H1 (cell line): ENCODE measurements around the gene CAPN10. TPM values are rescaled to one million over a fixed set of nuclear protein-coding genes. Genes with fewer than 3 reads are reported as not detected.

Source experiments
- BCL11A ChIP-seq, 2 experiments: IDR thresholded peaks; one replicate each; pipeline ENCODE4 v1.6.1; 2011; ENCODE audit warnings: low read depth in 2 of 2, low read length in 2 of 2, mild to moderate bottlenecking in 2 of 2
- CTBP2 ChIP-seq: IDR thresholded peaks from 2 replicates; pipeline ENCODE4 v1.7.0; 2011; ENCODE audit warnings: borderline replicate concordance, mild to moderate bottlenecking, moderate library complexity, mixed read lengths, low read length; ENCODE audit not compliant: insufficient read depth, insufficient read length
- EP300 ChIP-seq, 2 experiments: IDR thresholded peaks; 1 replicate in 1 of 2; 2 replicates in 1 of 2; pipeline ENCODE4 v1.6.1; 2011 to 2012; ENCODE audit warnings: low read depth in 2 of 2, low read length in 2 of 2, mild to moderate bottlenecking in 2 of 2, borderline replicate concordance in 1 of 2, inconsistent platforms in 1 of 2, moderate library complexity in 1 of 2
- HDAC2 ChIP-seq, 2 experiments: fragments of 300-600 bp in 1 of 2; sonication (generic) in 1 of 2; IDR thresholded peaks; 2 replicates each; pipeline ENCODE4 v1.6.1; 2011 to 2012; ENCODE audit warnings: low read depth in 2 of 2, low read length in 2 of 2, mild to moderate bottlenecking in 2 of 2, moderate library complexity in 2 of 2, borderline replicate concordance in 1 of 2, inconsistent platforms in 1 of 2
- RAD21 ChIP-seq, 2 experiments: IDR thresholded peaks in 1 of 2; conservative IDR thresholded peaks in 1 of 2; 2 replicates each; pipeline ENCODE4 v1.6.1; 2011; ENCODE audit warnings: low read depth in 2 of 2, low read length in 2 of 2, improper control_type of control experiment in 1 of 2, inconsistent platforms in 1 of 2, mild to moderate bottlenecking in 1 of 2, moderate library complexity in 1 of 2
- SIX5 ChIP-seq: IDR thresholded peaks from 2 replicates; pipeline ENCODE4 v1.6.1; 2011; ENCODE audit warnings: mild to moderate bottlenecking, low read depth, low read length
- SP4 ChIP-seq: IDR thresholded peaks from 2 replicates; pipeline ENCODE4 v1.6.1; 2012; ENCODE audit warnings: low read length, inconsistent platforms
- TAF7 ChIP-seq: optimal IDR thresholded peaks from 2 replicates; pipeline ENCODE3; 2011; ENCODE audit warnings: low read depth, mild to moderate bottlenecking, inconsistent platforms, low read length, moderate library complexity, borderline replicate concordance
- USF2 ChIP-seq: IDR thresholded peaks from 2 replicates; pipeline ENCODE4 v1.6.1; 2011; ENCODE audit warnings: low read length, improper control_type of control experiment
- polyA plus RNA-seq, 7 experiments: library from polyadenylated mRNA; depleted of rRNA in 3 of 7; stranded (reverse) in 5 of 7; unstranded in 2 of 7; fragments of >200 nt in 5 of 7; fragments of 200-250 nt in 2 of 7; gene quantifications; 1 replicate in 5 of 7; 2 replicates in 1 of 7; 4 replicates in 1 of 7; pipeline versions ENCODE4 v1.2.1 to v1.2.3, GENCODE V29; 2011 to 2013; ENCODE audit warnings: missing spikeins in 2 of 7, mixed read lengths in 2 of 7
- total RNA-seq: library from RNA; stranded (reverse); fragmentation: NEBNext Ultra II Directional; extraction: Animal tissue kit (Norgen Biotek cat#: 25700); gene quantifications from 2 replicates; pipeline ENCODE4 v1.2.1, GENCODE V29; 2021
- TF ChIP-seq, protein P1 (sequence below): fragments of 300-600 bp; sonication (generic); IDR thresholded peaks from 2 replicates; pipeline ENCODE4 v1.7.1; 2012; ENCODE audit warnings: low read length, moderate library complexity, mild to moderate bottlenecking, inconsistent platforms; ENCODE audit not compliant: insufficient replicate concordance

The CAPN10 gene
- total and polyA plus RNA-seq, 2 of the 8 experiments (the other 6 are each of a cell fraction or from before 2014, with no cell fraction given) = 30.7 to 39.8 TPM

- TF ChIP-seq, protein P1, sequence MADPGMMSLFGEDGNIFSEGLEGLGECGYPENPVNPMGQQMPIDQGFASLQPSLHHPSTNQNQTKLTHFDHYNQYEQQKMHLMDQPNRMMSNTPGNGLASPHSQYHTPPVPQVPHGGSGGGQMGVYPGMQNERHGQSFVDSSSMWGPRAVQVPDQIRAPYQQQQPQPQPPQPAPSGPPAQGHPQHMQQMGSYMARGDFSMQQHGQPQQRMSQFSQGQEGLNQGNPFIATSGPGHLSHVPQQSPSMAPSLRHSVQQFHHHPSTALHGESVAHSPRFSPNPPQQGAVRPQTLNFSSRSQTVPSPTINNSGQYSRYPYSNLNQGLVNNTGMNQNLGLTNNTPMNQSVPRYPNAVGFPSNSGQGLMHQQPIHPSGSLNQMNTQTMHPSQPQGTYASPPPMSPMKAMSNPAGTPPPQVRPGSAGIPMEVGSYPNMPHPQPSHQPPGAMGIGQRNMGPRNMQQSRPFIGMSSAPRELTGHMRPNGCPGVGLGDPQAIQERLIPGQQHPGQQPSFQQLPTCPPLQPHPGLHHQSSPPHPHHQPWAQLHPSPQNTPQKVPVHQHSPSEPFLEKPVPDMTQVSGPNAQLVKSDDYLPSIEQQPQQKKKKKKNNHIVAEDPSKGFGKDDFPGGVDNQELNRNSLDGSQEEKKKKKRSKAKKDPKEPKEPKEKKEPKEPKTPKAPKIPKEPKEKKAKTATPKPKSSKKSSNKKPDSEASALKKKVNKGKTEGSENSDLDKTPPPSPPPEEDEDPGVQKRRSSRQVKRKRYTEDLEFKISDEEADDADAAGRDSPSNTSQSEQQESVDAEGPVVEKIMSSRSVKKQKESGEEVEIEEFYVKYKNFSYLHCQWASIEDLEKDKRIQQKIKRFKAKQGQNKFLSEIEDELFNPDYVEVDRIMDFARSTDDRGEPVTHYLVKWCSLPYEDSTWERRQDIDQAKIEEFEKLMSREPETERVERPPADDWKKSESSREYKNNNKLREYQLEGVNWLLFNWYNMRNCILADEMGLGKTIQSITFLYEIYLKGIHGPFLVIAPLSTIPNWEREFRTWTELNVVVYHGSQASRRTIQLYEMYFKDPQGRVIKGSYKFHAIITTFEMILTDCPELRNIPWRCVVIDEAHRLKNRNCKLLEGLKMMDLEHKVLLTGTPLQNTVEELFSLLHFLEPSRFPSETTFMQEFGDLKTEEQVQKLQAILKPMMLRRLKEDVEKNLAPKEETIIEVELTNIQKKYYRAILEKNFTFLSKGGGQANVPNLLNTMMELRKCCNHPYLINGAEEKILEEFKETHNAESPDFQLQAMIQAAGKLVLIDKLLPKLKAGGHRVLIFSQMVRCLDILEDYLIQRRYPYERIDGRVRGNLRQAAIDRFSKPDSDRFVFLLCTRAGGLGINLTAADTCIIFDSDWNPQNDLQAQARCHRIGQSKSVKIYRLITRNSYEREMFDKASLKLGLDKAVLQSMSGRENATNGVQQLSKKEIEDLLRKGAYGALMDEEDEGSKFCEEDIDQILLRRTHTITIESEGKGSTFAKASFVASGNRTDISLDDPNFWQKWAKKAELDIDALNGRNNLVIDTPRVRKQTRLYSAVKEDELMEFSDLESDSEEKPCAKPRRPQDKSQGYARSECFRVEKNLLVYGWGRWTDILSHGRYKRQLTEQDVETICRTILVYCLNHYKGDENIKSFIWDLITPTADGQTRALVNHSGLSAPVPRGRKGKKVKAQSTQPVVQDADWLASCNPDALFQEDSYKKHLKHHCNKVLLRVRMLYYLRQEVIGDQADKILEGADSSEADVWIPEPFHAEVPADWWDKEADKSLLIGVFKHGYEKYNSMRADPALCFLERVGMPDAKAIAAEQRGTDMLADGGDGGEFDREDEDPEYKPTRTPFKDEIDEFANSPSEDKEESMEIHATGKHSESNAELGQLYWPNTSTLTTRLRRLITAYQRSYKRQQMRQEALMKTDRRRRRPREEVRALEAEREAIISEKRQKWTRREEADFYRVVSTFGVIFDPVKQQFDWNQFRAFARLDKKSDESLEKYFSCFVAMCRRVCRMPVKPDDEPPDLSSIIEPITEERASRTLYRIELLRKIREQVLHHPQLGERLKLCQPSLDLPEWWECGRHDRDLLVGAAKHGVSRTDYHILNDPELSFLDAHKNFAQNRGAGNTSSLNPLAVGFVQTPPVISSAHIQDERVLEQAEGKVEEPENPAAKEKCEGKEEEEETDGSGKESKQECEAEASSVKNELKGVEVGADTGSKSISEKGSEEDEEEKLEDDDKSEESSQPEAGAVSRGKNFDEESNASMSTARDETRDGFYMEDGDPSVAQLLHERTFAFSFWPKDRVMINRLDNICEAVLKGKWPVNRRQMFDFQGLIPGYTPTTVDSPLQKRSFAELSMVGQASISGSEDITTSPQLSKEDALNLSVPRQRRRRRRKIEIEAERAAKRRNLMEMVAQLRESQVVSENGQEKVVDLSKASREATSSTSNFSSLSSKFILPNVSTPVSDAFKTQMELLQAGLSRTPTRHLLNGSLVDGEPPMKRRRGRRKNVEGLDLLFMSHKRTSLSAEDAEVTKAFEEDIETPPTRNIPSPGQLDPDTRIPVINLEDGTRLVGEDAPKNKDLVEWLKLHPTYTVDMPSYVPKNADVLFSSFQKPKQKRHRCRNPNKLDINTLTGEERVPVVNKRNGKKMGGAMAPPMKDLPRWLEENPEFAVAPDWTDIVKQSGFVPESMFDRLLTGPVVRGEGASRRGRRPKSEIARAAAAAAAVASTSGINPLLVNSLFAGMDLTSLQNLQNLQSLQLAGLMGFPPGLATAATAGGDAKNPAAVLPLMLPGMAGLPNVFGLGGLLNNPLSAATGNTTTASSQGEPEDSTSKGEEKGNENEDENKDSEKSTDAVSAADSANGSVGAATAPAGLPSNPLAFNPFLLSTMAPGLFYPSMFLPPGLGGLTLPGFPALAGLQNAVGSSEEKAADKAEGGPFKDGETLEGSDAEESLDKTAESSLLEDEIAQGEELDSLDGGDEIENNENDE = no peak
- TF ChIP-seq SP4 (no peak), HDAC2 (IDR thresholded peaks at IDR 0.05; ENCODE audit: borderline replicate concordance in 1 of 2, low read depth in 2 of 2, low read length in 2 of 2) (no peak), EP300 (IDR thresholded peaks at IDR 0.05; ENCODE audit: borderline replicate concordance in 1 of 2, low read depth in 2 of 2, low read length in 2 of 2) (no peak), USF2 (no peak), TAF7 (no peak), SIX5 (no peak), CTBP2 (no peak), BCL11A (IDR thresholded peaks at IDR 0.05; ENCODE audit: low read depth in 2 of 2, low read length in 2 of 2) (no peak), RAD21 (IDR thresholded peaks at IDR 0.05 in 1 of 2, conservative IDR thresholded peaks at IDR 0.05 in 1 of 2; ENCODE audit: low read depth in 2 of 2, low read length in 2 of 2) (no peak)
Observed at GRCh38 chr2:240629619-240629967, 43.1 kb downstream of the CAPN10 start (continued).
